ENCODE data around the gene MGP. TPM values are rescaled to one million over a fixed set of nuclear protein-coding genes. Genes with fewer than 3 reads are reported as not detected.

Gene MGP
- total and polyA plus RNA-seq, 3 donors from 2014 or later, result 56.7 to 656 (median 76.8) TPM

DNA sequence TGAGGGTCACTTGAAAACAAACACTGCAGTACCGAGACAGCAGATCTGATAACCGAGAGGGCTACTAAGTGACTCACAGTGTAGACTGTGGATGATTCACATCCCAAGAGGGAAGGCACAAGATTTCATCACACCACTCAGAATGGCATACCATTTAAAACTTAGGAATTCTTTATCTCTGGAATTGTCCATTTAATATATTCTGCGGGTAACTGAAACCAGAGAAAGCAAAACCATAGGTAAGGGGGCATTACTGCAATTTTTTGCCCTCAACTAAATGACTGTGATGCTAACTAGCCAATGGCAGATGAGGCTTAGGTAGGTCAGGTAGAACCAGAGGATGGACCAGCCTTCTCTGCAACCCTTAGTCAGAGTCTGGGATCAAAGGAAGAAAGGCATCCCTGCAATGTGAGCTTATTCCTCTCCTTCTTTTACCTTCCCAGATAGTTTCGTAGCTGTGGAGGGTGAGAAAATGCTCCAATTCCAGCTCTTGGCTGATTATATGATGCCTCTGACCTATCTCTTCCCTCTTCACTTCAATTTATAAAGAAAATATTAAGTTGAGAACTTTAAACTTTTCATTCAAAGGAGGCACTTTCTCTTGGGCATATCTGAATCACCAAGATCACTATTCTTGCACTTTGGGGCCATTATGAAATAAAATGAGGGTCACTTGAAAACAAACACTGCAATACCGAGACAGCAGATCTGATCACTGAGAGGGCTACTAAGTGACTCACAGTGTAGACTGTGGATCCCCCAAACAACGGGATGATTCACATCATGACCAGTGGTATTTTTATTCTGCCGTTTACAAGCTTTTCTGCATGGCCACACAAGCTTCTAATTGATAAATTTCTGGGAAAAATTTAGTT lies 49.1 kb downstream of the MGP start:
- Histone ChIP-seq H3K36me3 (ENCODE audit: low read depth, missing control alignments) (no peaks in the 10 kb centered on the region), H3K27ac (no peak overlapping the region), H3K4me3 (no peak overlapping the region), H3K4me1 (peaks cover 2% of the 10 kb centered on the region), H3K9me3 (no peaks in the 10 kb centered on the region), H3K27me3 (no peaks in the 10 kb centered on the region)
- WGBS, 2 donors, result 82 to 85% methylated on average over 7 of the region's 7 CpGs
- DNase-seq, result no peak
- intact Hi-C loops (cut with DNase I; ENCODE audit: low total_unique reads), result no loop called here
- no peak for TF ChIP-seq CTCF (IDR thresholded peaks at IDR 0.05)
- TF ChIP-seq POLR2A (IDR thresholded peaks at IDR 0.05), result no peak

- intact Hi-C loops (cut with DNase I; ENCODE audit: low total_unique reads), result no loop called here
- no peak for DNase-seq
- no peaks in the 10 kb centered on the region for H3K9me3 ChIP-seq
- no peaks in the 10 kb centered on the region for H3K27me3 ChIP-seq
- H3K36me3 ChIP-seq (ENCODE audit: low read depth, missing control alignments), result no peaks in the 10 kb centered on the region
- no peak overlapping the region for H3K4me3 ChIP-seq
- TF ChIP-seq CTCF (IDR thresholded peaks at IDR 0.05) (no peak), POLR2A (IDR thresholded peaks at IDR 0.05) (no peak)
- H3K27ac ChIP-seq, result no peak overlapping the region
- H3K4me1 ChIP-seq, result no peaks in the 10 kb centered on the region
These were observed 51.1 kb downstream of the MGP start for GRCh38 chr12:14834509-14834908.

- no peaks in the 10 kb centered on the region for H3K9me3 ChIP-seq
- 39 to 46% methylated on average over 1 of the region's 1 CpG for WGBS, 2 donors
- no peaks in the 10 kb centered on the region for H3K4me1 ChIP-seq
- no peak overlapping the region for H3K27ac ChIP-seq
- intact Hi-C loops (cut with DNase I; ENCODE audit: low total_unique reads), result no loop called here
- TF ChIP-seq POLR2A (IDR thresholded peaks at IDR 0.05) (no peak), CTCF (IDR thresholded peaks at IDR 0.05) (no peak)
- no peaks in the 10 kb centered on the region for H3K27me3 ChIP-seq
- no peaks in the 10 kb centered on the region for H3K36me3 ChIP-seq (ENCODE audit: low read depth, missing control alignments)
- no peak for DNase-seq
- no peak overlapping the region for H3K4me3 ChIP-seq
These were observed 51.7 kb downstream of the MGP start for GRCh38 chr12:14833952-14834351.

DNA sequence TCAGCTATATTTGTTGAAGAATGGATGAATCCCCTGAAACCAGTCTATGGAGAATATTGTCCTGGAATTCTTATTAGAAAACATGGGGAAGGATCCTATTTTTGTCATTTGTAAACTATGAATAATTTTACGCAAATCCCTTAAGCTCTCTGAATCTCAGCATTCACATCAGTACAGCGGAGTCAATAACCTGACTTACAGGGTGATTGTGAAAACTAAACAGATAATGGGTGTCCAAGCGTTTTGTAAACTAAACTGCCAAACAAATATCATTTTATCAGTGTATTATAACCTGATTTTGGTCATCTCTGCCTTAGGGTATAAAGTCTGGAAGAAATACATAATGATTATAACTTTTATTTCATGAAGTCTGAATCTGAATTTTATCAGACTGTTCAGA lies 52.3 kb downstream of the MGP start:
- no peak for TF ChIP-seq CTCF (IDR thresholded peaks at IDR 0.05)
- no peak for TF ChIP-seq POLR2A (IDR thresholded peaks at IDR 0.05)
- H3K27me3 ChIP-seq, result no peaks in the 10 kb centered on the region
- no peaks in the 10 kb centered on the region for H3K36me3 ChIP-seq (ENCODE audit: low read depth, missing control alignments)
- H3K9me3 ChIP-seq, result no peaks in the 10 kb centered on the region
- intact Hi-C loops (cut with DNase I; ENCODE audit: low total_unique reads), result no loop called here
- 89 to 92% methylated on average over 3 of the region's 3 CpGs for WGBS, 2 donors
- no peak overlapping the region for H3K27ac ChIP-seq
- no peak for DNase-seq
- H3K4me3 ChIP-seq, result no peak overlapping the region
- H3K4me1 ChIP-seq, result no peaks in the 10 kb centered on the region

Other genes starting within 250 kb of the MGP start
- under 1 TPM; 0.12 to 0.39 TPM for gene GUCY2C, start 189.3 kb downstream of the MGP start, total RNA-seq
- 0.15 TPM for gene GUCY2C, start 189.3 kb downstream of the MGP start, polyA plus RNA-seq (ENCODE audit: insufficient read depth, low read depth, low replicate concordance)
- 10 to 100 TPM; 37.8 to 41.7 TPM for gene WBP11, start 82.4 kb downstream of the MGP start, total RNA-seq
- gene WBP11, start 82.4 kb downstream of the MGP start, polyA plus RNA-seq (ENCODE audit: insufficient read depth, low read depth, low replicate concordance), result 117 TPM
- gene C12orf60, start 82.2 kb downstream of the MGP start, total RNA-seq, result 10 to 100 TPM in 1 of 2 donors, 1 to 10 TPM in 1; 5.3 to 11.7 TPM
- 20.6 TPM for gene C12orf60, start 82.2 kb downstream of the MGP start, polyA plus RNA-seq (ENCODE audit: insufficient read depth, low read depth, low replicate concordance)
- gene SMCO3, start 71.7 kb downstream of the MGP start, total RNA-seq, result under 1 TPM in 1 of 2 donors, not detected in 1; 0.39 TPM
- gene SMCO3, start 71.7 kb downstream of the MGP start, polyA plus RNA-seq (ENCODE audit: insufficient read depth, low read depth, low replicate concordance), result 0.20 TPM
- 1 to 10 TPM in 1 of 2 donors, under 1 TPM in 1; 0.16 to 1.4 TPM for gene ART4, start 42.3 kb downstream of the MGP start, total RNA-seq
- 0.57 TPM for gene ART4, start 42.3 kb downstream of the MGP start, polyA plus RNA-seq (ENCODE audit: insufficient read depth, low read depth, low replicate concordance)
- under 1 TPM; 0.12 to 0.39 TPM for gene ERP27, start 52.7 kb upstream of the MGP start, total RNA-seq
- gene ERP27, start 52.7 kb upstream of the MGP start, polyA plus RNA-seq (ENCODE audit: insufficient read depth, low read depth, low replicate concordance), result 0.34 TPM
- gene ARHGDIB, start 75.7 kb upstream of the MGP start, total RNA-seq, result 10 to 100 TPM; 20.2 to 28.4 TPM
- 66.3 TPM for gene ARHGDIB, start 75.7 kb upstream of the MGP start, polyA plus RNA-seq (ENCODE audit: insufficient read depth, low read depth, low replicate concordance)
- not detected for gene PDE6H, start 87.2 kb upstream of the MGP start, total RNA-seq
- not detected for gene PDE6H, start 87.2 kb upstream of the MGP start, polyA plus RNA-seq (ENCODE audit: insufficient read depth, low read depth, low replicate concordance)

Measured in testis (tissue), 3 donors.